Epithelial cell of esophagus (primary cell): Measurements from ENCODE around the gene FAM170B.

Experiments used
- DNase-seq: peaks from one replicate; pipeline ENCODE4 v3.0.0; 2010; ENCODE audit warnings: low read depth
- H3K4me3 ChIP-seq: 2 replicates; pipeline ENCODE4 v1.5.1; 2011; ENCODE audit warnings: mild to moderate bottlenecking, low read length, control low read depth
- CTCF ChIP-seq: IDR thresholded peaks from 2 replicates; pipeline ENCODE4 v1.5.1; 2011; ENCODE audit warnings: low read depth, mild to moderate bottlenecking, low read length, control low read depth, inconsistent platforms; ENCODE audit not compliant: insufficient read depth; ENCODE audit errors: missing control alignments

The FAM170B gene

GRCh38 chr10:49120911-49121310, 12.9 kb downstream of the FAM170B start:
- no peak overlapping the region for H3K4me3 ChIP-seq
- no peak for DNase-seq
- TF ChIP-seq CTCF, result no peak

DNA sequence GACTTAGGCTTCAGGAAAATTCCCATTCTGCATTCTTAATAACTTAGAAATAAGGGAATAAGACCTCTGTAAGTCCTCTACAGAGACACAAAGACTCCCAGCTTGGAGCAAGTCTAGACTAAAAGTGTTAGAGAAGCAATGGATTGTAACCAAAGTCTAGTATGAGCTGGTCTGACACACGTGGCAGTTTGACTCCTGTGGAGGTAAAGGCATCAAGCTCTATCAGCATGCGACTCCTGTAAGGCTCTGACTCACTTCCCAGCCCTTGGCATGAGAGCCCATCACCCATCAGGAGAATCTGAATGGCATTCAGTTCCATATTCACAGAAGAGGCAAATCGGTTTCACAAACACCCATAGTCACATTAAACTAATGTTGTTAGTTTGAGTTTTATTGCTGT, 14.1 kb downstream of the FAM170B start:
- TF ChIP-seq CTCF, result no peak
- DNase-seq, result peak; percentile 4
- H3K4me3 ChIP-seq, result no peak overlapping the region

GRCh38 chr10:49118430-49119074, 15.3 kb downstream of the FAM170B start:
- no peak for DNase-seq
- TF ChIP-seq CTCF, result no peak
- H3K4me3 ChIP-seq, result no peak overlapping the region

- no peak overlapping the region for H3K4me3 ChIP-seq
- no peak for TF ChIP-seq CTCF
- DNase-seq, result no peak
Measured at GRCh38 chr10:49117376-49118070, 16.3 kb downstream of the FAM170B start.

DNA sequence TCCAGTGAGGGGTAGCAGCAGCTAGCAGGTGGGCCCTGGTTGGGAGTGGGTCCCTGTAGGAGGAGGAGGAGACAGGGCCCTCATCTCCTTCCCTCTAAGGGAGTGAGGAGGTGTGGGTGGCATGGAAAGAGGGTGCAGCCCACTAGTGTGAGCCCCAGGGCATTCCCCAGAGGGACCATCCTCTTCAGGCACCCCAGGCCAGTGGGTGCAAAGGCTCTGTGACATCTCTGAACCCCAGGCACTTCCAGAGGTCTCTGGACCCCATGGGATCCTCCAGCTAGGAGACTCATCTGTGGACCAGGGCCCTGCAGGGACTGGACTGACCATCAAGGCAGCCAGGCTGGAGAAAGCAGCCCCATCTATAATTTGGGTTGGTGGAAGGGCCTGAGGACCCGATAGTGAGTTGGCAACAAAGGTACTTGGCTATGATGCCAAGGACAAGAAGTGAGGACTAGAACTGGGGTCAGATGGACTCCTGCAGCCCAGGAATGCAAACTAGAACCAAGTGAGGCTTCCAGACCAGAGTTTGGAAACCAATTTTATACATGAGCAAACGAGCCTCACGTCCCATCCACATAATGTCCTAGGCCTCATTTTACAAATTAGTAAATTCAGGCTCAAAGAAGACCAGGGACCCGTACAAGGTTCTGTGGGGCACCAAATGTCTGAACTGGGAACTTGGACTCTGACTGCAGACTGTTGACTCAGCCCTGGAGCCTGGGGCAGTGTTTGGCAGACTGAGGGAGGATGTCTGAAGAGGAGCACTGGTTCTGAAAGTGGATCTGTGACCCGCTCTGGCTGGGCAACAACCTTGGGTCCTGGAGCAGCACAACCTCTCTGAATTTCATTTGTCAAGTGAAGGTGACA, 17.1 kb downstream of the FAM170B start:
- H3K4me3 ChIP-seq, result no peak overlapping the region
- no peak for TF ChIP-seq CTCF
- no peak for DNase-seq

GRCh38 chr10:49115796-49116508, 17.9 kb downstream of the FAM170B start:
- TF ChIP-seq CTCF, result no peak
- no peak overlapping the region for H3K4me3 ChIP-seq
- DNase-seq, result no peak
